Mesendoderm (in vitro differentiated cells): ENCODE measurements around the gene SUN5.
A peak's percentile ranks its signal among the peaks of the same experiment; 100 is the strongest.

Experiments
- DNase-seq: peaks from one replicate; pipeline ENCODE4 v3.0.0; 2013
- H2AK5ac ChIP-seq: 2 replicates; pipeline ENCODE4 v1.6.1; 2013; ENCODE audit warnings: low read length, inconsistent platforms
- H2BK120ac ChIP-seq: 2 replicates; pipeline ENCODE4 v1.6.1; 2013; ENCODE audit warnings: low read depth, mild to moderate bottlenecking, low read length, moderate library complexity, mixed read lengths
- H2BK15ac ChIP-seq: replicated peaks from 2 replicates; pipeline ENCODE4 v1.6.1; 2013; ENCODE audit warnings: low read depth, mild to moderate bottlenecking, moderate library complexity
- H2BK5ac ChIP-seq: 2 replicates; pipeline ENCODE4 v1.6.1; 2013; ENCODE audit warnings: low read length, inconsistent platforms
- H3K18ac ChIP-seq: 2 replicates; pipeline ENCODE4 v1.6.1; 2013; ENCODE audit warnings: mild to moderate bottlenecking, low read length, mixed read lengths
- H3K23ac ChIP-seq: one replicate; pipeline ENCODE4 v1.6.1; 2013; ENCODE audit warnings: low read length
- H3K27ac ChIP-seq: 2 replicates; pipeline ENCODE4 v1.5.1; 2013; ENCODE audit warnings: low read depth, mild to moderate bottlenecking, inconsistent platforms, low read length, moderate library complexity
- H3K27me3 ChIP-seq: 2 replicates; pipeline ENCODE4 v1.6.1; 2013; ENCODE audit warnings: low read length, control low read depth, mild to moderate bottlenecking, inconsistent platforms; ENCODE audit not compliant: insufficient read depth, poor library complexity
- H3K36me3 ChIP-seq: 2 replicates; pipeline ENCODE4 v1.6.1; 2013; ENCODE audit warnings: low read length, inconsistent platforms; ENCODE audit not compliant: control insufficient read depth, insufficient read depth
- H3K4ac ChIP-seq: one replicate; pipeline ENCODE4 v1.6.1; 2013; ENCODE audit warnings: low read depth, mild to moderate bottlenecking, low read length, moderate library complexity
- H3K4me1 ChIP-seq: 2 replicates; pipeline ENCODE4 v1.6.1; 2013; ENCODE audit warnings: low read depth, low read length, inconsistent platforms; ENCODE audit not compliant: control insufficient read depth
- H3K4me2 ChIP-seq: 2 replicates; pipeline ENCODE4 v1.6.1; 2013; ENCODE audit warnings: low read length
- H3K4me3 ChIP-seq: 2 replicates; pipeline ENCODE4 v1.5.1; 2013; ENCODE audit warnings: mild to moderate bottlenecking, low read length
- H3K56ac ChIP-seq: one replicate; pipeline ENCODE4 v1.6.1; 2013; ENCODE audit warnings: low read length
- H3K79me1 ChIP-seq: 2 replicates; pipeline ENCODE4 v1.6.1; 2013; ENCODE audit warnings: low read length, inconsistent platforms
- H3K79me2 ChIP-seq: 2 replicates; pipeline ENCODE4 v1.6.1; 2013; ENCODE audit warnings: mild to moderate bottlenecking, low read length; ENCODE audit not compliant: control insufficient read depth, insufficient read depth
- H3K9ac ChIP-seq: 2 replicates; pipeline ENCODE4 v1.6.1; 2013; ENCODE audit warnings: low read length, inconsistent platforms
- H4K5ac ChIP-seq: one replicate; pipeline ENCODE4 v1.6.1; 2013; ENCODE audit warnings: low read length
- H4K8ac ChIP-seq: one replicate; pipeline ENCODE4 v1.6.1; 2013; ENCODE audit warnings: low read depth, mild to moderate bottlenecking, control low read depth, low read length, moderate library complexity
- WGBS: extraction: QIAGEN DNeasy Blood & Tissue Kit; methylation state at CpG from one replicate; pipeline ENCODE4 v1.1.7; 2013; ENCODE audit warnings: low lambda C conversion rate, missing lambda C conversion rate; ENCODE audit not compliant: insufficient coverage; ENCODE audit errors: extremely low coverage; 5-methylcytosine and 5-hydroxymethylcytosine counted together

Gene SUN5

DNA sequence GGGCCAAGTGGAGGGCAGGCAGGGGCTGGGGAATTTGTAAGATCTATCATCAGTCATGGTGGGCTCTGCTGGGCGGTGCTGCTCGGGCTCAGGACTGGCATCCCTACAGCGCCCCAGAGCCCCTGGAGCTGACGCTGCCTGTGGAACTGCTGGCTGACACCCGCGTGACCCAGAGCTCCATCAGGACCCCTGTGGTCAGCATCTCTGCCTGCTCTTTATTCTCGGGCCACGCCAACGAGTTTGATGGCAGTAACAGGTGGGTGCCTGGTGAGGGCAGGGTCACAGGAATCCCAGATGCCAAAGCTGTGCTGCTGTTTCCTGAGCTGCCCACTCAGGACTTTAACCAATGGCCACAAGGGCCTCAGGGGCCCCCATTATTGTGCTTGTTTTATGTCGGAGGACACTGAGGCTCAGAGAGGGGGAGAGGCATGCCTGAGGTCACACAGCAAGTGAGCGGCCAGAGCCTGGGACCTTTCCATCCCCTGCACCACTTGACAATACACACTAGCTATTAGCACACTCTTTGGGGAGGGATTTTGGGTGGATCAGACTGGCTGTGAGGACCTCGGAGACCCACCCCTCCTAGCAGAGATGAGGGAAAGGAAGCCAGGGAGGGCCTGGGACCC, 9.6 kb upstream of the SUN5 start:
- H4K5ac ChIP-seq = no peak overlapping the region
- no peaks in the 10 kb centered on the region for H3K27me3 ChIP-seq
- H2AK5ac ChIP-seq = no peak overlapping the region
- no peaks in the 10 kb centered on the region for H3K36me3 ChIP-seq
- H3K23ac ChIP-seq = no peak overlapping the region
- no peak for DNase-seq
- no peak overlapping the region for H3K9ac ChIP-seq
- peaks cover 9% of the 10 kb centered on the region for H3K4me1 ChIP-seq
- peak overlapping the region; percentile 77 for H3K27ac ChIP-seq
- no peaks in the 10 kb centered on the region for H3K79me1 ChIP-seq
- no peak overlapping the region for H3K4me2 ChIP-seq
- H3K18ac ChIP-seq = peak overlapping the region; percentile 5
- peak overlapping the region; percentile 53 for H3K56ac ChIP-seq
- no peak overlapping the region for H3K4me3 ChIP-seq
- no peak overlapping the region for H2BK120ac ChIP-seq
- H4K8ac ChIP-seq = no peak overlapping the region
- WGBS = no CpG with 5 or more reads among the region's 12 CpGs
- no peak overlapping the region for H2BK15ac ChIP-seq
- no peak overlapping the region for H2BK5ac ChIP-seq
- H3K4ac ChIP-seq = no peak overlapping the region
- H3K79me2 ChIP-seq = no peaks in the 10 kb centered on the region

DNA sequence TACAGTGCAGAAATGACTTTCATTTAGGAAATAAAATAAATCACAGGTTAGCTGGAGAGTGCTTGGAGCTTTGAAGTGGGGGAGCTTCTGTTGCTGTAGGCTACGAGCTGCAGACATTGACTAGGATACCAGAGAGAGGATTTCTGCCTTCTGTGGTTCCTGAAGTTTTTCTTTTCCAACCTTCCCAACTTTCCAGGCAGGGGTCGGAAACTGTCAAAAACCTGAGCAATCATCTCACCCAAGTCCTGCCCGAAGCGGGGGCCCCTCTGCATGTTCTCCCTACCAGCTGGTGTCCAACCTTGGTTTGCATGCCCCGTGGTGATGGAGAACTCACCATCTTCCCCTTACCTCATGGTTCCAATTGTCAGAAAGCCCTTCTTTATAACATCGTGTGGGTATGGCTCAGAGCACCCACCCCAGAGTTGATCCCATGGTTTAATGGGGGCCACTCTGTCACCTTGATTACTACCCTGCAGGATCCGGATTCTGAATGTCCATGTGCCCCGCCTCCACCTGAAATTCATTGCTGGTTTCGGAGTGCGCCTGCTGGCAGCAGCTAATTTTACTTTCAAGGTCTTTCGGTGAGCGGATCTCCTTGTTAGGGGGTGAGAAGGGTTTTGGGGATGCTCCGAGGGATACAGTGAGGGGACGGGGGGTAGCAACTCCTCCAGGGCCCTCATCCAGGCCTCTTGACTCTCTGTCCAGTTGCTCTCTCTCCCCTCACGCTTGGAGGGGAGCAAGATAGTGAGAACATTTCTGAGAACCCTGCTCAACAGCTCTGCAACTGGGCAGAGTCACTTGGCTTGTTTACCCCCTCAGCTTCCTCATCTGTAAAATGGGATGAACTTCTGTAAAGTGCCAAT, 8.3 kb upstream of the SUN5 start:
- Histone ChIP-seq H2BK15ac (no peak overlapping the region), H4K8ac (no peak overlapping the region), H2BK5ac (no peak overlapping the region), H3K79me1 (no peaks in the 10 kb centered on the region), H3K27ac (no peak overlapping the region), H3K27me3 (no peaks in the 10 kb centered on the region), H3K4me2 (no peak overlapping the region), H3K18ac (no peak overlapping the region), H3K36me3 (no peaks in the 10 kb centered on the region), H3K79me2 (no peaks in the 10 kb centered on the region), H3K4ac (no peak overlapping the region), H2BK120ac (no peak overlapping the region), H3K4me1 (peaks cover 9% of the 10 kb centered on the region), H2AK5ac (no peak overlapping the region), H3K4me3 (no peak overlapping the region), H3K23ac (no peak overlapping the region), H4K5ac (no peak overlapping the region), H3K56ac (no peak overlapping the region), H3K9ac (no peak overlapping the region)
- DNase-seq = no peak
- WGBS = no CpG with 5 or more reads among the region's 15 CpGs

DNA sequence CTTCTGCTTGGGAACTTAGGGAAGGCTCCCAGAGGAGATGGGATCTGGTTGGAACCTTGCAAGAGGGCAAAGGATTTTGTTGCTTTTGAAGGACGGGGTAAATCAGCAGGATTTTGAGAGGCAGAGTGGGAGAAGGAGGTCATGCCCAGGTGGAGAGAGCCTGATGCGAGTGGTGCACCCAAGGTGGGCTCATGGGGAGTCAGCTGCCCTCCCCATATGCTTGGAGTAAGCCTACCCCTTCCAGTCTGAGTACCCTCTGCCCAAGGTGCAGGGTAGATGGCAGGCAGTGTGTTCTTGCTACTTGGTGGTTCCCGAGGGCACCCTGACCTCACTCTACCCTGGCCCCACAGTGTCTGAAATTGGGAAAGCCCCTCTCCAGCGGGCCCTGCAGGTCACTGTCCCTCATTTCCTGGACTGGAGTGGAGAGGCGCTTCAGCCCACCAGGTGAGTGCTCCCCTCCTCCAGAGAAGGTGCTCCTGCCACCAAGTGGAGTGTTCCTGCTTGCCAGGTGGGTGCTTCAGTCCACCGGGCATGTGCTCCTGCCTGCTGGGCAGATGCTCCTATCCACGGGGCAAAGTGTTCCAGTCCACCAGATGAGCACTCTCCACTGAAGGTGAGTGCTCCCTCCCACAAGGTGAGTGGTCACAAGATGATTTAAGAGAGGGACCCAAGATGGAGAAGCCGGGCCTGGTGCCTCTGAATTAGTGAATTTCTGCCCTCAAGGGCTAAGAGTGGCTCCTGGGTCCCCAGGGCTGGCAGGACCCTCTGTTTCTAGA, 6.6 kb upstream of the SUN5 start:
- Histone ChIP-seq H3K36me3 (no peaks in the 10 kb centered on the region), H2BK120ac (no peak overlapping the region), H3K9ac (no peak overlapping the region), H3K79me1 (no peaks in the 10 kb centered on the region), H4K5ac (no peak overlapping the region), H3K4ac (no peak overlapping the region), H2BK5ac (no peak overlapping the region), H2AK5ac (no peak overlapping the region), H3K18ac (no peak overlapping the region), H3K56ac (no peak overlapping the region), H3K79me2 (no peaks in the 10 kb centered on the region), H3K27ac (no peak overlapping the region), H2BK15ac (no peak overlapping the region), H4K8ac (no peak overlapping the region), H3K4me3 (no peak overlapping the region), H3K23ac (no peak overlapping the region), H3K4me2 (no peak overlapping the region), H3K27me3 (no peaks in the 10 kb centered on the region), H3K4me1 (peaks cover 9% of the 10 kb centered on the region)
- DNase-seq = no peak
- WGBS = no CpG with 5 or more reads among the region's 8 CpGs

DNA sequence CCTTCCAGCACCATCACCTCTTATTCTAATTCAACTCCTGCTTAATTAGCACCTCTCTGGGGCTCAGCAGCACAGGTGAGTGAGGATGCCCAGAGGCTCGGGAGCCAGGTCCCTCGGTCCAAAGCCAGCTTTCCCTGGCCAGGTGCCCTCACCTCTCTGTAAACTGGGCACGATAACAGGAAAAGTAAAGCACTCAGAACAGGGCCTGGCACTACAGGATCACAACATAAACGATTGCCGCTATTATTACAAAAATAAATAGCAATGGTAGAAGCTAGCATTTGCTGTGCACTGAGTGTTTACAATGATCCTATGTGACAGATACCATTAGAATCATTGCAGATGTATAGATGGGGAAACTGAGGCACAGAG, 5.9 kb upstream of the SUN5 start:
- Histone ChIP-seq H2BK15ac (no peak overlapping the region), H2BK120ac (no peak overlapping the region), H3K27me3 (no peaks in the 10 kb centered on the region), H2BK5ac (no peak overlapping the region), H4K8ac (no peak overlapping the region), H3K23ac (no peak overlapping the region), H2AK5ac (no peak overlapping the region), H3K4me2 (no peak overlapping the region), H3K4ac (no peak overlapping the region), H3K79me2 (no peaks in the 10 kb centered on the region), H3K36me3 (no peaks in the 10 kb centered on the region), H3K18ac (no peak overlapping the region), H4K5ac (no peak overlapping the region), H3K4me3 (no peak overlapping the region), H3K79me1 (no peaks in the 10 kb centered on the region), H3K4me1 (peaks cover 9% of the 10 kb centered on the region), H3K56ac (no peak overlapping the region), H3K27ac (no peak overlapping the region), H3K9ac (no peak overlapping the region)
- no CpG with 5 or more reads among the region's 5 CpGs for WGBS
- no peak for DNase-seq

DNA sequence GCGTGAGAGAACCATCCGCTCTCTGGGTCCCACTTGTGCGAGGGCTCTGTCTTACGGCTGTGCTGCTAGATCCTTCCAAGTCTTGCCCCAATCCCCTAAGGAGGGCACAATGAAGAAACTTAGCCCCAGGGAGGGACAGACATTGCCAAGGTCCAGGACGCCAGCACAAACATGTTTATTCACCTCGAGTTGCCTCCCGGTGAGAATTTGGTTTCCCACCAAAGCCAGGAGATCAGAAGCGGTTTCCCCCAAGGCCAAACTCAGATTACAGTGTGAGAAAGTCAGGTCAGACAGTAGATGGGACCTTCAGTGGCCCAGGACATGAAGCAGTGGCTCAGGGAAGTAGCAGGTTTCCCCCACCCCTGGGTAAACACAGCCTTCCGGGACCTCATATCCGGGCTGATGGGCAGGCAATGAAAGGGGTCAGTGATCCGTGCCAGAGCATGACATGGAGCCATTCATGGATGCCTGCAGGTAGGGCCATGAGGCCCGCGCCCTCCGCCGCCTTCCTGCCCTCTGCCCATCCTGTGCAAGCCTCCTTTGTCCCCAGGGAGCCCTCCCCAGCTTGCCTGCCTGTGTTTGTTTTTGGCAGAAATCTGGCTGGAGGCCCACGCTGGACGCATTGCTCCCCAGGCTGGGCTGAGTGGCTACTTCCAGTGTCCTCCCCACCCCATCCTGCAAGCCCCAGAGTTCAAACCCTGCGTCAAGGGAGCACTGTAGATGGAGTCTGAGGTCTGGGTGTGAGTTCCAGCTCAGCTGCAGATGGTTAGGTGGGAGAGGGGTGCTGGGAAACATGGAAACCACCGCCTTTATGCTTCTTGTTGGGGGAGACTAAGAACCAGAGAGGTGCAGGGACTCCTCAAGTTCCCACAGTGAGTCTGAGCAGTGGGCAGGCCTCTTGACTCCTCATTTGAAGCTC, 5.2 kb upstream of the SUN5 start:
- no peaks in the 10 kb centered on the region for H3K36me3 ChIP-seq

More for the DNA sequence above, 5.2 kb upstream of the SUN5 start:
- H3K4me3 ChIP-seq = no peak overlapping the region
- no peak overlapping the region for H3K4me2 ChIP-seq
- H2BK15ac ChIP-seq = no peak overlapping the region
- no peak for DNase-seq
- H3K9ac ChIP-seq = no peak overlapping the region
- H3K4me1 ChIP-seq = peaks cover 3% of the 10 kb centered on the region
- H2BK5ac ChIP-seq = no peak overlapping the region
- H3K27me3 ChIP-seq = no peaks in the 10 kb centered on the region
- H4K8ac ChIP-seq = no peak overlapping the region
- H2AK5ac ChIP-seq = no peak overlapping the region
- no peak overlapping the region for H4K5ac ChIP-seq
- no peak overlapping the region for H3K23ac ChIP-seq
- H3K79me2 ChIP-seq = no peaks in the 10 kb centered on the region
- H3K27ac ChIP-seq = no peak overlapping the region
- H3K4ac ChIP-seq = no peak overlapping the region
- H3K56ac ChIP-seq = peak overlapping the region; percentile 5
- H3K79me1 ChIP-seq = no peaks in the 10 kb centered on the region
- H2BK120ac ChIP-seq = no peak overlapping the region
- H3K18ac ChIP-seq = no peak overlapping the region
- no CpG with 5 or more reads among the region's 19 CpGs for WGBS
